ENCODE measurements around the gene UBD.

DNA sequence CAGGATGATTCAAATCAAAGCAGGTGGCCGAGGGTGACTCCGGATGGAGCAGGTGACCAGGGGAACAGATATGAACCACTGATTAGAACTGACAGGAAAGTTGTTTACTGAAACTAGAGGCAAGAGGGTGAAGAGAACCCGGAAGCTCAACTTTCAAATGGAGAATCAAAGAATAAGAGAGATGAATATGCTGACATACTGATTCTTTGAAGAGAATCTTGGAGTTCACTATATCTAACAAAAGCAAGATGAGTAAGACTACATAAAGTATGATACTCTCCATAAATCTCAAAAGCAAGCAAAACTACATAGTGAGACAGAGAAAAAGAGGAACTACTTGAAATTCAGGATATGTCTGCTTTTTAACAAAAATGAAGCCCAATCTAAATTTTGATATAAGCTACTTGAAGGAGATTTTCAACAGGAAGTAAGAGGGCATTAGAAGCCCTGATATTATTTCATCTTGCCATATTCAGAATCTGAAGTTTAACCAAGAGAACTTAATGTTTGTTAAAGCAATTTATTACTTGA lies 4.0 kb upstream of the UBD start:
- TF ChIP-seq SPI1 (IDR thresholded peaks at IDR 0.05; ENCODE audit: borderline replicate concordance, low read depth) = no peak
- no peak for TF ChIP-seq CTCF (IDR thresholded peaks at IDR 0.05; ENCODE audit: insufficient read depth, low read length)
- TF ChIP-seq POLR2AphosphoS5 (IDR thresholded peaks at IDR 0.05; ENCODE audit: low read depth) = no peak
- no peak for TF ChIP-seq REST (IDR thresholded peaks at IDR 0.05; ENCODE audit: insufficient replicate concordance, low read depth)
- no peak for TF ChIP-seq GABPA (IDR thresholded peaks at IDR 0.05; ENCODE audit: low read depth)
